Liver (tissue), 10 donors: Measurements from ENCODE around the gene GPR180. TPM values are rescaled to one million over a fixed set of nuclear protein-coding genes. Genes with fewer than 3 reads are reported as not detected.

Experiments used
- DNase-seq: peaks from one replicate; pipeline ENCODE4 v3.0.0-alpha.2; 2017; ENCODE audit warnings: low spot score
- H3K27ac ChIP-seq, 2 donors: one replicate each; pipeline ENCODE4 v1.7.0; 2013; ENCODE audit warnings: inconsistent platforms in 2 of 2, low read length in 2 of 2, control low read depth in 1 of 2, low read depth in 1 of 2, mild to moderate bottlenecking in 1 of 2
- H3K27me3 ChIP-seq, 4 donors: one replicate each; pipeline versions ENCODE4 v1.6.1 to v1.7.0; 2013; ENCODE audit warnings: low read length in 3 of 4, inconsistent platforms in 1 of 4, mild to moderate bottlenecking in 1 of 4, moderate library complexity in 1 of 4; ENCODE audit not compliant: control insufficient read depth in 4 of 4, insufficient read depth in 4 of 4
- H3K36me3 ChIP-seq, 4 donors: one replicate each; pipeline versions ENCODE4 v1.6.1 to v1.7.0; 2013; ENCODE audit warnings: low read length in 3 of 4, mild to moderate bottlenecking in 3 of 4, low read depth in 1 of 4, moderate library complexity in 1 of 4; ENCODE audit not compliant: control insufficient read depth in 4 of 4, insufficient read depth in 3 of 4
- H3K4me1 ChIP-seq, 4 donors: one replicate each; pipeline versions ENCODE4 v1.6.1 to v1.7.0; 2013; ENCODE audit warnings: low read length in 3 of 4, mild to moderate bottlenecking in 3 of 4, moderate library complexity in 1 of 4; ENCODE audit not compliant: control insufficient read depth in 4 of 4, insufficient read depth in 4 of 4
- H3K4me3 ChIP-seq, 3 donors: one replicate each; pipeline versions ENCODE4 v1.6.1 to v1.7.0; 2013; ENCODE audit warnings: low read length in 3 of 3, control low read depth in 1 of 3, low read depth in 1 of 3, mild to moderate bottlenecking in 1 of 3
- H3K9ac ChIP-seq, 2 donors: one replicate each; pipeline ENCODE4 v1.7.0; 2013; ENCODE audit warnings: low read length in 2 of 2, mild to moderate bottlenecking in 2 of 2, moderate library complexity in 2 of 2, control low read depth in 1 of 2, low read depth in 1 of 2
- H3K9me3 ChIP-seq, 4 donors: one replicate each; pipeline versions ENCODE4 v1.6.1 to v1.7.0; 2013; ENCODE audit warnings: low read length in 3 of 4; ENCODE audit not compliant: control insufficient read depth in 4 of 4
- ATF3 ChIP-seq: IDR thresholded peaks from 2 replicates; pipeline ENCODE4 v1.6.1; 2016; ENCODE audit warnings: antibody characterized with exemption
- FOXA2 ChIP-seq: IDR thresholded peaks from 2 replicates; pipeline ENCODE4 v1.6.1; 2016; ENCODE audit warnings: antibody characterized with exemption
- NR2F2 ChIP-seq: IDR thresholded peaks from 2 replicates; pipeline ENCODE4 v1.6.1; 2016; ENCODE audit warnings: antibody characterized with exemption
- RXRA ChIP-seq, 2 donors: IDR thresholded peaks; 2 replicates each; pipeline ENCODE4 v1.6.1; 2017 to 2018; ENCODE audit warnings: antibody characterized with exemption in 2 of 2, mild to moderate bottlenecking in 1 of 2
- TAF1 ChIP-seq: conservative IDR thresholded peaks from 2 replicates; pipeline ENCODE4 v1.6.1; 2016; ENCODE audit warnings: antibody characterized with exemption, mild to moderate bottlenecking
- WGBS: extraction: QIAGEN DNeasy Blood & Tissue Kit; methylation state at CpG from one replicate; pipeline ENCODE4 v1.1.7; 2013; 5-methylcytosine and 5-hydroxymethylcytosine counted together
- polyA plus RNA-seq, 2 donors: library from polyadenylated mRNA; stranded (reverse) in 1 of 2; unstranded in 1 of 2; fragments of 200-250 nt in 1 of 2; fragments of >200 nt in 1 of 2; fragmentation: Nextera tagmentation in 1 of 2; extraction: Ambion mirVana in 1 of 2; gene quantifications; one replicate each; pipeline versions ENCODE4 v1.2.1 to v1.2.3, GENCODE V29; 2013 to 2015
- small RNA-seq: library from RNA; depleted of rRNA; stranded (forward); fragments of <200 nt; gene quantifications from one replicate; pipeline ENCODE3, GENCODE V24; 2014
- total RNA-seq, 2 donors: library from RNA; depleted of rRNA; stranded (reverse); fragments of >200 nt; gene quantifications; one replicate each; pipeline ENCODE4 v1.2.3, GENCODE V29; 2014
- donor health status: healthy.
- donor health status: healthy.
- donor health status: healthy.
- donor health status: healthy.
- donor health status: healthy.

Gene GPR180
- total and polyA plus RNA-seq, 4 donors = 2.1 to 8.3 (median 2.8) TPM

GRCh38 chr13:94683409-94683808 lies 81.8 kb downstream of the GPR180 start:
- TF ChIP-seq NR2F2 = no peak
- no peak for TF ChIP-seq TAF1
- no peak for TF ChIP-seq ATF3
- TF ChIP-seq RXRA (IDR thresholded peaks at IDR 0.05) = no peak
- no peak for TF ChIP-seq FOXA2
- Histone ChIP-seq H3K4me1 (no peaks in the 10 kb centered on the region), H3K36me3 (no peaks in the 10 kb centered on the region), H3K27me3 (no peaks in the 10 kb centered on the region), H3K9ac (no peak overlapping the region), H3K27ac (no peak overlapping the region), H3K4me3 (no peak overlapping the region), H3K9me3 (no peaks in the 10 kb centered on the region)
- 79% methylated on average over 5 of the region's 5 CpGs for WGBS
- DNase-seq = no peak

Small RNAs within 50 kb of the gene (small RNA-seq; reads per million reads assigned to genes)
- gene RNA5SP36 = 0.07 reads per million

Other genes starting within 250 kb of the GPR180 start
- gene DCT, start 122.2 kb upstream of the GPR180 start, total RNA-seq = under 1 TPM; 0.08 to 0.19 TPM
- gene DCT, start 122.2 kb upstream of the GPR180 start, polyA plus RNA-seq = not detected
- 10 to 100 TPM in 1 of 2 donors, 1 to 10 TPM in 1; 7.8 to 11.4 TPM for gene TGDS, start 5.7 kb upstream of the GPR180 start, total RNA-seq
- 10 to 100 TPM in 1 of 2 donors, 1 to 10 TPM in 1; 5.7 to 11.1 TPM for gene TGDS, start 5.7 kb upstream of the GPR180 start, polyA plus RNA-seq
- not detected for gene SOX21, start 110.7 kb downstream of the GPR180 start, total RNA-seq
- gene SOX21, start 110.7 kb downstream of the GPR180 start, polyA plus RNA-seq = not detected